Fibroblast of skin of right quadriceps (primary cell): ENCODE data around the gene HPDL.
A peak's percentile ranks its signal among the peaks of the same experiment; 100 is the strongest.

ENCODE experiments used
- DNase-seq: peaks from one replicate; pipeline ENCODE4 v3.0.0-alpha.2; 2013

HPDL gene

GRCh38 chr1:45325851-45326506, 716 bp upstream of the HPDL start:
- DNase-seq = peak; percentile 31

- DNase-seq = no peak
These were observed 1.2 kb downstream of the HPDL start for GRCh38 chr1:45327644-45328515.

GRCh38 chr1:45328680-45329079, 2.0 kb downstream of the HPDL start:
- DNase-seq = no peak

- no peak for DNase-seq
These were observed 2.8 kb downstream of the HPDL start for GRCh38 chr1:45329445-45329844.

GRCh38 chr1:45331436-45332345, 5.0 kb downstream of the HPDL start:
- DNase-seq = no peak

- no peak for DNase-seq
These were observed 5.6 kb downstream of the HPDL start for GRCh38 chr1:45332346-45332720.

GRCh38 chr1:45334308-45335245, 7.9 kb downstream of the HPDL start:
- DNase-seq = no peak

- no peak for DNase-seq
These were observed 9.2 kb downstream of the HPDL start for GRCh38 chr1:45335855-45336324.

GRCh38 chr1:45337630-45338325, 11.1 kb downstream of the HPDL start:
- DNase-seq = no peak

- peak; percentile 92 for DNase-seq
These were observed 13.3 kb downstream of the HPDL start, which contains the start of the genes MUTYH and TOE1 for GRCh38 chr1:45339789-45340558. MUTYH (minus strand) TSS chr1:45340440; CDS start chr1:45334505, 5,935 bp downstream. TOE1 (plus strand) TSS chr1:45340170; CDS start chr1:45340253, 83 bp downstream.

- peak; percentile 15 for DNase-seq
These were observed 14.2 kb downstream of the HPDL start for GRCh38 chr1:45340816-45341466.

GRCh38 chr1:45344499-45344898, 17.8 kb downstream of the HPDL start:
- DNase-seq = no peak

GRCh38 chr1:45345014-45345413, 18.3 kb downstream of the HPDL start:
- DNase-seq = no peak

GRCh38 chr1:45346473-45346872, 19.8 kb downstream of the HPDL start:
- no peak for DNase-seq

GRCh38 chr1:45348020-45348419, 21.3 kb downstream of the HPDL start:
- peak; percentile 34 for DNase-seq

GRCh38 chr1:45348609-45348965, 21.9 kb downstream of the HPDL start:
- DNase-seq = no peak

- DNase-seq = no peak
These were observed 22.4 kb downstream of the HPDL start for GRCh38 chr1:45348966-45349677.

- DNase-seq = no peak
These were observed 24.8 kb downstream of the HPDL start for GRCh38 chr1:45351508-45351907.

- DNase-seq = no peak
These were observed 27.0 kb downstream of the HPDL start for GRCh38 chr1:45353685-45354084.
